Activated naive CD8-positive, alpha-beta T cell treated with anti-CD3 and anti-CD28 coated beads for 36 hours (primary cell): ENCODE results near the gene CRISPLD2. TPM values are rescaled to one million over a fixed set of nuclear protein-coding genes. Genes with fewer than 3 reads are reported as not detected.

Experiments
- DNase-seq: peaks from one replicate; pipeline ENCODE4 v3.0.0; 2021
- H3K27ac Mint-ChIP-seq: one replicate; pipeline ENCODE4 v1.8.0; 2022; ENCODE audit warnings: mild to moderate bottlenecking, moderate library complexity, mixed read lengths
- H3K27me3 Mint-ChIP-seq: one replicate; pipeline ENCODE4 v1.8.0; 2022; ENCODE audit warnings: mild to moderate bottlenecking, mixed read lengths
- H3K36me3 Mint-ChIP-seq: one replicate; pipeline ENCODE4 v1.8.0; 2021; ENCODE audit warnings: mild to moderate bottlenecking, mixed read lengths
- H3K4me1 Mint-ChIP-seq: one replicate; pipeline ENCODE4 v1.8.0; 2021; ENCODE audit warnings: mixed read lengths
- H3K4me3 Mint-ChIP-seq: one replicate; pipeline ENCODE4 v1.8.0; 2022; ENCODE audit warnings: mild to moderate bottlenecking, moderate library complexity, mixed read lengths
- H3K9me3 Mint-ChIP-seq: one replicate; pipeline ENCODE4 v1.8.0; 2022; ENCODE audit warnings: mixed read lengths
- total RNA-seq, 2 experiments: library from RNA; stranded (reverse); gene quantifications; one replicate each; pipeline ENCODE4 v1.2.3, GENCODE V29; 2021

CRISPLD2 gene
- total RNA-seq, 2 experiments from 2014 or later: not detected

DNA sequence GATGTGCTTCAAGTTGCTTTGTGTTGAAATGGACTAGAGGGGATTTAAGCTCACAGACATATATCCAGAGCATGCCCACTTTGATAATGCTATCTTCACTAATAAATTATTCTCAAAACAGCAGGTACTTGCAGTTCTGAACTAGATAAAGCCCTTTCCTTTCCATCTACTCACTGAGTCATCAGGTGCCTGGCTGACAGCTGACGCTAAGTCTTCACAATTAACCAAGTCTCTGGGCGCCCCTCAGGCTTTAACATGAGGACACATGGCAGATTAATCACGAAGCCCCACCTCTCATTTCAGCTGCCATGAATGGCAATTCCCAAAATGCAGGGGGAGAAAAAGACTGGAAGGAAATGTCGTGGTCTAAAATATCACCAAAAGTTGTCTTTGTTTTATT is 29.5 kb upstream of the CRISPLD2 start:
- DNase-seq: no peak
- H3K4me1 Mint-ChIP-seq: peaks cover 2% of the 10 kb centered on the region
- H3K27me3 Mint-ChIP-seq: no peaks in the 10 kb centered on the region
- no peak overlapping the region for H3K4me3 Mint-ChIP-seq
- peaks cover 3% of the 10 kb centered on the region for H3K36me3 Mint-ChIP-seq
- H3K9me3 Mint-ChIP-seq: no peaks in the 10 kb centered on the region
- H3K27ac Mint-ChIP-seq: no peak overlapping the region

DNA sequence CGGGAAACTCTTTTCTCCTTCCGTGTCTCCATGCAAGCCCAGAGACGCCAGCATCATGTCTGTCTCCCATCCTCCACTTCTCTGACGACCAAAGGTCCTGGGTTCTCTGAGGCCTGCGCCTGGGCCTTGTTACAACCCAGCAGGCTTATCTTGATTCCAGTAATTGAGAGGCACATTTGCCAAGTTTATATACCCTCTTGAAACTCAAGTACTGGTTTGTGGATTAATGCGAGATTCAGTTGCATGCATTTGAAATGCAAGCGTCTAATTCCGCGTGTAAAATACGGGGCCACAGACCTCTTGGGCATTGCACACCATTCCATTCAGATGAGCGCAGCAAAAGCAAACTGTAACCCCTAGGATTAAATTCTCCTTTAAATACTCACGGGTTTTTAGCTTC is 28.7 kb upstream of the CRISPLD2 start:
- H3K4me3 Mint-ChIP-seq: no peak overlapping the region
- H3K4me1 Mint-ChIP-seq: peaks cover 2% of the 10 kb centered on the region
- peaks cover 3% of the 10 kb centered on the region for H3K36me3 Mint-ChIP-seq
- no peaks in the 10 kb centered on the region for H3K27me3 Mint-ChIP-seq
- no peaks in the 10 kb centered on the region for H3K9me3 Mint-ChIP-seq
- DNase-seq: no peak
- H3K27ac Mint-ChIP-seq: no peak overlapping the region

DNA sequence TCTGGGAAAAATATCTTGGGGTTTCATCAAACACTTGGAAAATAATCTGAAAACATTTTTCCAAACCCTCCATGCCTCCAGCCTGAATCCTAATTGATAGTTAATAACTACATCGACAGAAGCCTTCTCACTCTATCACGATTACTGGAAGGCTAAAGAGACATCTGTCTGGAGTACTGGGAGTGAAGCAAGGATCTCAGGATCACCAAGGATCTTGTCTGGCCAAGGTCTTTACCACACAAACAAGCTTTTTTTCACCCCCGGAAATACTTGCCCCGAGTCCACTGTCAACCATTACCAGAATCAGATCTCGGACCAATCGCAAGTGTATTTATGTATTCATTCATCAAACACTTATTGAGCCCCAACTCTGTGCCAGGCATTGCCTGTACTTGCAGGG is 28.3 kb upstream of the CRISPLD2 start:
- Mint-ChIP-seq H3K4me3 (no peak overlapping the region), H3K9me3 (no peaks in the 10 kb centered on the region), H3K36me3 (peaks cover 3% of the 10 kb centered on the region), H3K4me1 (peaks cover 2% of the 10 kb centered on the region), H3K27me3 (no peaks in the 10 kb centered on the region), H3K27ac (no peak overlapping the region)
- DNase-seq: no peak

DNA sequence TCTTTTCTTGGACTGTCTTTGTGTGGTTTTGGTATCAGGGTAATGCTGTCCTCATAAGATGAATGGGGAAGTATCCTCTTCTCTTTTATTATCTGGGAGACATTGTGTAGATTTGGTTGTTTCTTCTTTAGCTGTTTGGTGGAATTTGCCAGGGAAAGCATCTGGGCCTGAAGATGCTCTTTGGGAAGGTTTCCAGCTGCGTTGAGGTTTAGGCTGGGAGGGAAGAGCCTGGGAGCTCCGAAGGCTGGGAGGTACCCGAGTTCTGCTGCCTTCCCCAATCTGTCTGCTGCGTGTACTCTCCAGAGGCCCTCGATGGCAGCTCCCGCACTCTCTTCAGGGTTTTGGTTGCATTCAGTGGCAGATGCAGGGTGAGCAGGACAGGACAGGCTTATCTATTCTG is 25.6 kb upstream of the CRISPLD2 start:
- no peak for DNase-seq
- Mint-ChIP-seq H3K27me3 (no peaks in the 10 kb centered on the region), H3K4me1 (no peaks in the 10 kb centered on the region), H3K36me3 (peaks cover 3% of the 10 kb centered on the region), H3K27ac (no peak overlapping the region), H3K9me3 (no peaks in the 10 kb centered on the region), H3K4me3 (no peak overlapping the region)

DNA sequence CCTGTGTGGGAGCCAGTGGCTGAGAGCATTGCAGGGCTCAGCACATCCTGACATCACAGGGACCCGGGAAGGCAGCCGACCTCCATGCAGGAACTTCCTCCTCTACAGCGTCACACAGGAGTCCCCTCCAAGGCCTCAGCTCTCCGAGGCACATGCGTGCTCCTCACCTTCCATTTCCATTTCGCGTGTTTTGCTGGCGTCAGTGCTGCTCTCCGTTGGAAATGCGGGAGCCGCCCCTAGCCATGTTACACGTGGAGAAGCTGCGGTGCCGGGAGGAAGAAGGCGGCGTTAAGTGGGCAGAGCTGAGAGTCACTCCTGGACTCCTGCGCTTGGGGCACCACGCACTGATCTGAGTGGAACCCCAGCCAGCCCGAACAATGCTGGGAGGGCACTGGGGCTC is 25.2 kb upstream of the CRISPLD2 start:
- Mint-ChIP-seq H3K27ac (no peak overlapping the region), H3K4me1 (no peaks in the 10 kb centered on the region), H3K9me3 (no peaks in the 10 kb centered on the region), H3K27me3 (no peaks in the 10 kb centered on the region), H3K36me3 (peaks cover 3% of the 10 kb centered on the region), H3K4me3 (no peak overlapping the region)
- DNase-seq: no peak

DNA sequence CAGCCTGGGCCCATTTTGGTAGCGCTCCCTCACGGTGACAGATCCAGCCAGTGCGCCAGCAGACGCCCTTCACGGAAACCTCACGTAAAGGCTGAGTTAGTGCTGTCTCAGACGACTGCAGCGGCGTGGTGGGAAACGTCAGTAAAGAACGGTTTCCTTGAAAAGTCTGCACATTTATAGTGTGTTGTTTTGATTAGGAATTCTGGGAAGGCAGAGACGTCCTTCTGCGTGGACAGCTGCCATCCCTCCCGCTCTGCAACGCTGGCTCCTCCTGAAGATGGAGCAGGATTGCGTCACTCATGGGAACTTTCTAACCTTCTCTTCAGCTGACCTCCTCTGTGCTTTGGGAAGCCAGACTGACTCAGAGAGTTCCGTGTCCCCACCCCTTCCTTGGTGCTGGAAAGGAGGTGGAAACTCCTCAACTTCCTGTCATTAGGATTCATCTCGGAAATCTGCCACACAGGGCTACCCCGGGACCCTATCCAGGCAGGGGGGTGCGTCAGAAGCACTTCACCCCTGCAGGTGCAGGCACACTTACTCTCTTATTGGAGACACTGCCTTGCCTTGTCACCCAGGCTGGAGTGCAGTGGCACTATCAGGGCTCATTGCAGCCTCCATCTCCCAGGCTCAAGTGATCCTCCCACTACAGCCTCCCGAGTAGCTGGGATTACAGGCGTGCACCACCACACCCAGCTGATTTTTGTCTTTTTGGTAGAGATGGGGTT is 24.3 kb upstream of the CRISPLD2 start:
- Mint-ChIP-seq H3K36me3 (peaks cover 4% of the 10 kb centered on the region), H3K4me1 (no peaks in the 10 kb centered on the region), H3K4me3 (no peak overlapping the region), H3K27ac (no peak overlapping the region), H3K27me3 (no peaks in the 10 kb centered on the region), H3K9me3 (no peaks in the 10 kb centered on the region)
- no peak for DNase-seq

DNA sequence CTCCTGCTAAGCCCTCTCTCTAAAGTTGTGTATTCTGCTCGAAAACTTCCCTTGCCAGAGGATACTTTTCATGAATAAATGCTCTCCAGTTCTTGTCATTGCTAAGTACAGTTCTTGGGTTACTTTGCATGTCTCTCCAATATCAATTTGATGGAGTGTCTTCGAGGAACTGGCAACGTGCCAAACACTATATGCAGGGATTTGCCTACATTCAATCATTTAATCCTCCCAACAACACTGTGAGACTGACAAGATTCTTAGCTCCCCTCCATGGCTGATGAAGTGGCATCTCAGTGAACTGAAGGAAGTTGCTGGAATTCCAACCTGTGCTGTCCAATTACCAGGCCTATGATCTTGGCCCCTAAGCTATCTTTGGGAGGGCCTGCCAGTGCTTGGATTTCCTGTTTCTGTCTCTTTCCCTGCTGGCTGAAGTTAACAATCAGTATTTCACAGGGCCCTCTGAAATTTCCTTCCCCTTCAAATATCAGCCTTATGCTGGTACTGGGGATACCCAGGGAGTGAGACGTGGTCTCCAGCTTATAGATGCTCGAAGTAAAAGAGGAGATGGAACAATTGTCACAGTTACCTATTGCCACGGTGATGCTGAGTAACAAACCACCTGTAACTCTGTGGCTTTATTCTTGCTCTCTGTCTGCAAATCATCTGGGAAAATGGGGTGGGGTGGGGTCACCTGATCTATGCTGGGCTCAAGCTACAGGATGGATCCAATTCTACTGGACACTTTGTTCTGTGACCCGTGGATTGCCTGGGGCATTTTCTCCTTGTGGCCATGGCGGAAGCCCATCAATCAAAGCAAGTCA is 19.4 kb upstream of the CRISPLD2 start:
- DNase-seq: no peak
- no peaks in the 10 kb centered on the region for H3K4me1 Mint-ChIP-seq
- H3K9me3 Mint-ChIP-seq: no peaks in the 10 kb centered on the region
- no peak overlapping the region for H3K27ac Mint-ChIP-seq
- peaks cover 1% of the 10 kb centered on the region for H3K36me3 Mint-ChIP-seq
- H3K4me3 Mint-ChIP-seq: no peak overlapping the region
- H3K27me3 Mint-ChIP-seq: no peaks in the 10 kb centered on the region

DNA sequence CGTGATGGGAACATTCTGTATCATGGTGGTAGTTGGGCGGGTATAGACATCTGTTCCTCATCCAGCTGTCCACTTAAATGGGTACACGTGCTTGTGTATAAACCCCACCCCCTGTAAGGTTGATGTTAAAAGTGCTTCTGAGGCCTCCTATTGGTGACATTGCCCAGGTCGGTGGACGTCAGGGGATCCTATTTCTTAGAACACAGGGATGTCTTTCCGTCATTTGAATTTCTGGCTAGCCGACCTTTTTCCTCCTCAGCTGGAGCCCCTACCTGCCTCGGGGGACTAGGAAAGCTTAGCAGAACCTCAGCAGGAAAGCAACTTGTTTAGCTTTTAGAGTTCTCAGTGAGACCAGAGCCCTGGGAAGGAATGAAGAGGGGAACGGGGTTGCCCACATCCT is 16.6 kb upstream of the CRISPLD2 start:
- Mint-ChIP-seq H3K4me1 (no peaks in the 10 kb centered on the region), H3K9me3 (no peaks in the 10 kb centered on the region), H3K27ac (no peak overlapping the region), H3K27me3 (no peaks in the 10 kb centered on the region), H3K36me3 (peaks cover 1% of the 10 kb centered on the region), H3K4me3 (no peak overlapping the region)
- no peak for DNase-seq

DNA sequence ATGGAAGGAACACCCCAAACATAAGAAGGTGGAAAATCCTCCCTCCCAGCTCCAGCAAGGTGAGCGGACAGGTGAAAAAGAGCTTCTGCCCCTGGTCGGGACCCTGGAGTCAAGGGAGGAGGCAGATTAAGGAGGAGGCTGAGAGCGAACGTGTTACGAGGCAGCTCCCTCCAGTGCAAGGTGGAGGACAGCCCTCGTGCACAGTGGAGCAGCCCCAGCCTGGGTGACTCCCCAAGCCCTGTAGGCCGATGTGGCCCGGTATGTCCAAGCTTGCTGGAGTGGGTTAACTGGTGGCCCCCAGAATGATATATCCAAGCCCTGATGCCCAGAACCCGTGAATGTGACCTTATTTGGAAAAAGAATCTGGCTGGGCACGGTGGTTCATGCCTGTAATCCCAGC is 15.5 kb upstream of the CRISPLD2 start:
- Mint-ChIP-seq H3K4me3 (no peak overlapping the region), H3K27ac (no peak overlapping the region), H3K9me3 (no peaks in the 10 kb centered on the region), H3K36me3 (peaks cover 1% of the 10 kb centered on the region), H3K4me1 (no peaks in the 10 kb centered on the region), H3K27me3 (no peaks in the 10 kb centered on the region)
- DNase-seq: no peak

DNA sequence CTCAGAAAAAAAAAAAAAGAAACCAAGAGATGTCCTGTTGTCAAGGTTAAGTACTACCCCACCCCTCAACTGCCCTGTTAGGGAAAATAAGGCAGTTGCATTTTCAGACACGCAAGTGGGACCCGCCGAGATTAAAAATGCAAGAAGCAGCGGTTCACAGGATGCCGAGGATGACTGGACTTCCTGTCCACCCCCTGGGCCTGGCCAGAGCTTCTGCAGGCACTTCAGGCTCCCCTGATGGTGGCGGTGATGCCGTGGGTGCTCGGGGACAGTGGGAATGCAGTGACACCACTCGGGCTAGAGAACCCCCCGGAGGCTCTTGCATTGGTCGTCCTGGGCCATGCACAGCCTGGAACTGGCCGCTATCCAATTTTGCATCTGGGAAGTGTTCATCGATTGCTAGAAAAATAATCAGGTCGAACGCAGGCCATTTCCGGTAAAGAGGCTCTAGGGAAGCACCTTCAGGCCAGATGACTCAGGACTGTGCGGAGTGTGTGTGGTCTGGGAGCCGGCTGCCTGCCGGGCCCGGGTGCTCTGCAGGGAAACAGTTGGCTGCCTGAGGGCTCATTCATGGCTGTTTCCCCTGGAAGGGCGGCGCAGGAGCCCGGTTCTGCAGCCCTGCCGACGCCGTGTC is 13.4 kb upstream of the CRISPLD2 start:
- Mint-ChIP-seq H3K9me3 (no peaks in the 10 kb centered on the region), H3K4me1 (peaks cover 10% of the 10 kb centered on the region), H3K27ac (no peak overlapping the region), H3K4me3 (no peak overlapping the region), H3K27me3 (no peaks in the 10 kb centered on the region), H3K36me3 (no peaks in the 10 kb centered on the region)
- no peak for DNase-seq

DNA sequence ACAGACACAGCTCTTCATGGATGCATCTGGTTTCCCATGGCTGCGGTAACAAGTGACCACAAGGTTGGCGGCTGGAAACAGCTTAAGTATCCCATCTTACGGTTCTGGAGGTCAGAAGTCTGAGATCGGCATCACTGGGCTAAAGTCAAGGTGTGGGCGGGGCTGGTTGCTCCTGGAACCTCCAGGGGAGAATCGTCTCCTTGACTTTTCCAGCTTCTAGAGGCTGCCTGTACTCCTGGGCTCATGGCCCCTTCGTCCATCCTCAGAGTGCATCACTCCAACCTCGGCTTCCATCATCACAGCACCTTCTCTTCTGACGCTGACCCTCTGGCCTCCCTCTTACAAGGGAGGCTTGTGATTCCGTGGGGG is 12.9 kb upstream of the CRISPLD2 start:
- Mint-ChIP-seq H3K27ac (no peak overlapping the region), H3K36me3 (no peaks in the 10 kb centered on the region), H3K27me3 (no peaks in the 10 kb centered on the region), H3K9me3 (no peaks in the 10 kb centered on the region), H3K4me3 (no peak overlapping the region), H3K4me1 (peaks cover 14% of the 10 kb centered on the region)
- DNase-seq: no peak

DNA sequence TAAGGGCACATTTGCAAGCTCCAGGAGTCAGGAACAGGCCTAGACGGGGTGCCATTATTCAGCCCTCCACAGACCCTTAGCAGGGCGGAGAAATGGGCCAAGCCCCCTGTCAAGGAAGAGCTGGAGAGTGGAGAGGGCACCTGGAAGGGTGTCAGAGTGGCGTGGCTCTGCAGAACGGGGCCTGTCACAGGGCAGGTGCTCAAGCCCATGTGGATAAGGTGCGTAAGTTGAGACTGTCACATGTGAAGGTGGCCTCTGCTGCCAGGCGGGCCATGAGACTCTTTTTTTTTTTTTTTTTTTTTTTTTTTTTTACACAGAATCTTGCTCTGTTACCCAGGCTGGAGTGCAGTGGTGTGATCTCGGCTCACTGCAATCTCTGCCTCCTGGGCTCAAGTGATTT is 12.0 kb upstream of the CRISPLD2 start:
- peaks cover 14% of the 10 kb centered on the region for H3K4me1 Mint-ChIP-seq
- H3K9me3 Mint-ChIP-seq: no peaks in the 10 kb centered on the region
- no peaks in the 10 kb centered on the region for H3K36me3 Mint-ChIP-seq
- H3K4me3 Mint-ChIP-seq: no peak overlapping the region
- H3K27ac Mint-ChIP-seq: no peak overlapping the region
- DNase-seq: no peak
- no peaks in the 10 kb centered on the region for H3K27me3 Mint-ChIP-seq

DNA sequence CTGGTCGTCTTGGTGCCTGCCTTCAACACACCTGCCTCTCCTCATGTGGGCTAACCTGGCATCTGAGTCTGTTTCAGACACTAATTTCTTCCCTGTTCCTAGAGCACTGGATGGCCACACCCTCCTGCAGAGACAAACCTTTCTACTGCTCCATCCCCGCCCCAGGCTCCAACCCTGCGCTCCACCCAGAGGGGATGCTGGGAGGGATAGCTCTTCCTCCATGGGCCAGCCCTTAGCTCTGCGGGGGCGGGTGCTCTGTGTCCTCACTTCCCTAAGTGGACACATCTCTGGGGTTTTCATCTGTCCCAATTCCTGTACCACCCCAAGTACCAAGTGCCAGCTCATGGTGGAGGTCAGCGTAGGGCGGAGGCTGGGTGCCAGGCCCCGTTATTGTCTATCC is 11.0 kb upstream of the CRISPLD2 start:
- H3K4me3 Mint-ChIP-seq: no peak overlapping the region
- no peak overlapping the region for H3K27ac Mint-ChIP-seq
- no peak for DNase-seq
- H3K9me3 Mint-ChIP-seq: no peaks in the 10 kb centered on the region
- peaks cover 14% of the 10 kb centered on the region for H3K4me1 Mint-ChIP-seq
- H3K36me3 Mint-ChIP-seq: no peaks in the 10 kb centered on the region
- no peaks in the 10 kb centered on the region for H3K27me3 Mint-ChIP-seq

DNA sequence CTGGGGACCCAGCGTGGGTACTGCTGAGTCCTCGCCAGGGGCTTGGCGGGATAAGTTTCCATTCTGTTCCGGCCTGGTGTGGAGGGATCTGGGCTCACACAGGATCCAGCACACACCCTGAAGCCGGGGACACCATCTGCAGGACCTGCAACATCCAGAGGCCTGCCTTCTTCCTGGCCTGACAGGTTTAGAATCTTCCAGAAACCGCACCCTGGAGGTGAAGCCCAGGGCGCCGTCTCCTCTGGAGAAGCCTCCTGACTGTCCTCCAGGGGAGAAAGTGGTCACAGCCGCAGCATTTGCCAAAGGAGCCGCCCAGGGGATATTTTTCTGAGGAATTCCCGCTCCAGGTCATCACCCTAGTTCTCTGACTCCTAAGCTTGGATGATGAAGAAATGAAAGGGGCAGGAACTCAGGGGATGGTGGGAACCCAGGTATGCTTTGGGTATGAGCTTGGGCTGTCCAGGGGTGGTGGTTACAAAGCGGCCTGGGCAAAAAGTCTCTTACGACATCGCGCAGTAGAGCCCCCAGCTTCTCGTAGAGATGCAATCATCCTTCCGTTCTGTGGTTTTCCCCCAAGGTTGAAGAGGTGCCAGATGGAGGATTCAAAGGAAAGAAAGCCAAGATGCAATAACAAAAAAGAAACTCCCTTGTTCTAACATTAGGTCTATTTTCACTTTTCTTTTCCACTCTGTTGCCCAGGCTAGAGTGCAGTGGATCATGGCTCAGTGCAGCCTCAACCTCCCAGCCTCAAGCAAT is 9.1 kb upstream of the CRISPLD2 start:
- Mint-ChIP-seq H3K4me1 (peaks cover 14% of the 10 kb centered on the region), H3K36me3 (no peaks in the 10 kb centered on the region), H3K9me3 (no peaks in the 10 kb centered on the region), H3K27ac (no peak overlapping the region), H3K27me3 (no peaks in the 10 kb centered on the region), H3K4me3 (no peak overlapping the region)
- peak; percentile 44 for DNase-seq

DNA sequence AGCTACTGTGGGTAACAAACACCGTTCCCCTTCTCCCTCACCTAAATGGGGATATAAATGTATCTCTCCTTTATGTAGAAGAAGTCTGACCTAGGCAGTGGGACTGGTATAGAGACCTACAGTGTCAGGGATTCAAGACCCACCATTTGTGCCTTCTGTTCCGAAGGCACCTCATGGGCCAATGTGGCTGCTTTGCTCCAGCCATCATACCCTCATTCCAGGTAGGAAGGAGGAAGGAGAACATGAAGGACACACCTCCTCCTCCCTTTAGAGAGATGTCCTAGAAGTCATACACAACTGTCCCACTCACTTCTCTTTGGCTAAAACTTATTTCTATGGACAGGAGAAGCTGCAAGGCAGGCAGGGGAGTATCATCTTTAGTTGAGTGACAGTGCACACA is 8.3 kb upstream of the CRISPLD2 start:
- no peaks in the 10 kb centered on the region for H3K9me3 Mint-ChIP-seq
- no peak overlapping the region for H3K27ac Mint-ChIP-seq
- H3K36me3 Mint-ChIP-seq: no peaks in the 10 kb centered on the region
- no peak for DNase-seq
- H3K4me1 Mint-ChIP-seq: peaks cover 14% of the 10 kb centered on the region
- no peak overlapping the region for H3K4me3 Mint-ChIP-seq
- H3K27me3 Mint-ChIP-seq: no peaks in the 10 kb centered on the region
